OCI-M2 (cell line): Measurements from ENCODE around the gene JUN.

ENCODE experiments used
- DNase-seq: peaks from one replicate; lab custom pipeline; 2025; ENCODE audit not compliant: unreplicated experiment; lab: John Stamatoyannopoulos, UW

JUN gene

GRCh38 chr1:58784758-58785441, 1.1 kb upstream of the JUN start:
- DNase-seq, result no peak

- no peak for DNase-seq
Observed at GRCh38 chr1:58783090-58783992, 506 bp downstream of the JUN start.

DNA sequence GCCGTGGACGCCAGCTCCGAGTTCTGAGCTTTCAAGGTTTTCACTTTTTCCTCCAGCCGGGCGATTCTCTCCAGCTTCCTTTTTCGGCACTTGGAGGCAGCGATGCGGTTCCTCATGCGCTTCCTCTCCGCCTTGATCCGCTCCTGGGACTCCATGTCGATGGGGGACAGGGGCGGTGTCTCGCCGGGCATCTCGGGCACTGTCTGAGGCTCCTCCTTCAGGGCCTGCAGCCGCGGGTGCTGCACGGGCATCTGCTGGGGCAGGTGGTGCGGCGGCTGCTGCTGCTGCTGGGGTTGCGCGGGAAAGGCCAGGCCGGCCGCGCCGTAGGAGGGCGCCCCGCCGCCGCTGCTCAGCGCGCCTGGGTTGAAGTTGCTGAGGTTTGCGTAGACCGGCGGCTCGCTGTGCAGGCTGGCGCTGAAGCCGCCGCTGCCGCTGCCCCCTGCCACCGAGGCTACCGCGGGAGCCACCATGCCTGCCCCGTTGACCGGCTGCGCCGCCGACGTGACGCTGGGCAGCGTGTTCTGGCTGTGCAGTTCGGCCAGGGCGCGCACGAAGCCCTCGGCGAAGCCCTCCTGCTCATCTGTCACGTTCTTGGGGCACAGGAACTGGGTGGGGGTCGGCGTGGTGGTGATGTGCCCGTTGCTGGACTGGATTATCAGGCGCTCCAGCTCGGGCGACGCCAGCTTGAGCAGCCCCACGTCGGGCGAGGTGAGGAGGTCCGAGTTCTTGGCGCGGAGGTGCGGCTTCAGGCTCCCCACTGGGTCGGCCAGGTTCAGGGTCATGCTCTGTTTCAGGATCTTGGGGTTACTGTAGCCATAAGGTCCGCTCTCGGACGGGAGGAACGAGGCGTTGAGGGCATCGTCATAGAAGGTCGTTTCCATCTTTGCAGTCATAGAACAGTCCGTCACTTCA, 1.4 kb downstream of the JUN start:
- DNase-seq, result no peak

- no peak for DNase-seq
Observed at GRCh38 chr1:58781541-58782177, 2.2 kb downstream of the JUN start.

GRCh38 chr1:58780836-58781452, 2.9 kb downstream of the JUN start:
- DNase-seq, result no peak

DNA sequence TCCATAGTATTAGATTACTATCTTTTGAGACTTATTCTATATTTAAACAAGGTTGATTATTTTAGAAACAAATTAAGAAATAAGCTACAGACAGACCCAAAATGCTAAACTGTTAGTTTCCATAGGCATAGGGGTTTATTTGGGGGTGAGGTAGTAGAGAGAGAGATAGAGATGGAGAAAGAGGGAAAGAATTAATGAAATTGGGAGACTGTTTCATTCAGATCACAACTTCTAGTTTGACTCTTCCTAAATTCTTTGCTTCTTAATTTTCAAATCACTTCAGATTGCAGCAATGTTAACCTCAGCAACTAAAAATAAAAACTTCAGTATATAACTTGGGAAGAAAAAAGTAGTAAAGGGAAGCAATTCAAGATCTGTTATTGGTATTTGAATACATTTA, 3.4 kb downstream of the JUN start:
- no peak for DNase-seq

DNA sequence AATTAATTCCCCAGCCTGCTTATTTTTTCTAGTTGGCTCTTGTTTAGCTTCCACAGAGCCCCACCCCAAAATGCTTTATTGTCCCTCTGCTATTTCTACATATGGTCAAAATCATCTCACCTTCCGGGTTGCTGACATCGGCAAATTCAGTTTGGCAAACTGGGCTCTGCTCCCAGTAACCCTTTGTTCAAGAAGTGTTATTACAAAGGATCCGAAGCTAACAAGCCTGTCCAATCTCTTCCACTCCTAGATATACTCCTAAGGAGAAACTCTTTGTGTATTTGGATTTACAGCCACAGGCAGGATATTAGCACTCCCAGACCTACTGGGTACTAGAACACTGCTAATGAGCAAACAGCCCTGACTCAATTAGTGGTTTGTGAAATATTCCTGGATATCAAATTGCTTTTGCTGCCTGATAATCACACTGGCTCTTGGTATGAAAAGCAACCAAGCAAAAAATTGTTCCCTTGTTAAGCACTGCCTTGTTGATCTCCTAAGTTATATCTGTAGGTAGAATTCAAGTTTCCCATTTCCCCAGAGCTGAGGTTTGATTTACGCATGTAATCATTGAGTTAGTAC, 4.0 kb downstream of the JUN start:
- DNase-seq, result no peak

DNA sequence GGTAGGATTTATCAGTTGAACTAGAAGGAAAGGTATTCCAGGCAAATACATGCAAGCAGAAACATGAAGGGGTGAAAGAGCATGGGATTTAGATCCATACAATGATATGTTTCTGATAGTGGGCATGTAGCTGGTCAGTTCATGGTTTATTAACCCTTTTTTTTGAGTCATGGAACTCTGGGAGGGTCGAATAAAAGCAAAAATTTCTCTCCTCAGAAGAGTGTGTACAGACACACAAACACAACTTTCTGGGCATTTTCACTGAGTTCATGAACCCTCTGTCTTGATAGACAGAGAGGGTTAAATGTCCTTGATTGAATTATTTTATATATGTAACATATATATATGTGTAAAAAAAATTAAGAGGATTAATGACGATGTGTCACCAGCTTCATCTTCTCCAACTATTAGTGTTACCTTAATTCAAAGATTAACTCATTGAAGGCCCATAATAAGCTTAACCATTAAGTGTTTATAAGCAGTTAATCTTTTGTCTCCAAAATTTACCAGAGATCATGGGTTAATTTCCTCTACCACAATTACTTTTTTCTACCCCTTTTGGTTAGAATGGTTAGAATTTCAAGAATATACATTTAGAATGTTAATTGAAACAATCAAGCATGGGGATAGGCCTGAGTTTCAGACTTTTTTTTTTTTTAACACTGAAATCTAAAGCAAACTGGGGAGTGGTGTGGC, 4.6 kb downstream of the JUN start:
- DNase-seq, result no peak

GRCh38 chr1:58778385-58779000, 5.4 kb downstream of the JUN start:
- DNase-seq, result no peak

GRCh38 chr1:58774027-58774426, 9.8 kb downstream of the JUN start:
- no peak for DNase-seq

GRCh38 chr1:58773406-58773840, 10.4 kb downstream of the JUN start:
- DNase-seq, result no peak

DNA sequence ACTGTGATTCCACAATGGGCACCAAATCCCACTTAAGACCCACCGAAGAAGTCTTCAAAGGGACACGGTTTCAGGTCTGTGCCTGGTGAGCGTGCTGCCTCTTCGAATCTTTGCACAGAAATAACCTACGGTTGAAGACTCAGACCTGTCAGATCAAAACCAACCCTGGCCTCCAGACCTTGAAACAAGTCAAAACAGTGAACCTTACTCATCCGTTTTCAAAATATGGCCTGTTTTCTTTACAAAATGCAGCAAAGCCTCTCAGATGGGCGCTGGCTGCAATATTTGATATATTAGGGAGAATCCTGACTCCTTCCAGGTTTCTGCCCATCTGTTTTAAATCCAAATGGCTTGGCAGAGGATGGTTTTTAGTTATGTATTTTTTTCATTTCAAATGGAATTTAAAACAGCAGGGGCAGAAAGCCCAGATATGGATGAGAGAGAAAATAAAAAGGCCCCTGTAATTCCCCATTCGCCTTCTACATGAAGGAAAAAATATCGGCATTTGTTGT, 14.0 kb downstream of the JUN start:
- DNase-seq, result no peak

- no peak for DNase-seq
Observed at GRCh38 chr1:58768971-58769808, 14.7 kb downstream of the JUN start.

GRCh38 chr1:58768191-58768731, 15.6 kb downstream of the JUN start:
- no peak for DNase-seq

DNA sequence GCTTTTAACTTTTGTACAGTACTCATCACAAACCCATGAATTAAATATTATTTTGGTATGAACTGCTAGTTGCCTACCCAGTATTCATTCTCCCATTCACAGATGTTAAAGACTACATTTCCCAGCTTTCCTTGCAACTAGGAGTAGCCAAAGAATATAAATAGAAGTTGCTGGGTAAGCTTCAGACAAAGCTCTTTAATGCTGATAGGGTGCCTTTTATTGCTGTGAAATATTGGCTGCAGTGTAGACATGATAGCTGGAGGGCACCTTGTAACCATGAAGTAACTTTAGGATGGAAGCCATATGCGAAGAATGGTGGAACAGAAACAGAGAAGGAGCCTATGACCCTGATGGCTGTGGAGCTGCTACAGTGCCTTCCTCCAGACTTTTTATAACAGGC, 16.7 kb downstream of the JUN start:
- DNase-seq, result no peak

- DNase-seq, result no peak
Observed at GRCh38 chr1:58765441-58765840, 18.4 kb downstream of the JUN start.

- DNase-seq, result no peak
Observed at GRCh38 chr1:58765006-58765405, 18.8 kb downstream of the JUN start.
